HepG2 (cell line): ENCODE results near the gene MIX23. TPM values are rescaled to one million over a fixed set of nuclear protein-coding genes. Genes with fewer than 3 reads are reported as not detected.

Experiments used
- ATAC-seq: fragments of 200-7000 bp; cut with Tn5 transposase; 3 replicates; pipeline ENCODE4 v1.9.1; 2020; ENCODE audit warnings: mild to moderate bottlenecking, moderate library complexity
- BruUV-seq: library from RNA; stranded (reverse); fragments of 400-500 nt; replicated peaks from 2 replicates; lab custom pipeline; 2021; lab: Mats Ljungman, UMichigan
- CTCF ChIA-PET: fragments of 300-600 bp; formaldehyde crosslinking; extraction: SDS; loops from one replicate; lab custom pipeline; 2021; ENCODE audit warnings: low total read pairs, inconsistent platforms, low intra/inter-chr PET ratio; lab: Yijun Ruan, JAX
- POLR2A ChIA-PET: fragments of 350-600 bp; sonication (Branson Sonifier 250); formaldehyde crosslinking; loops from one replicate; lab custom pipeline; 2020; ENCODE audit warnings: antibody characterized with exemption, inconsistent platforms; lab: Yijun Ruan, JAX
- DNase-seq: peaks from one replicate; pipeline ENCODE4 v3.0.0-alpha.2; 2015; ENCODE audit warnings: low spot score
- FAIRE-seq: peaks from 3 replicates; lab custom pipeline; 2011; peaks lifted over from hg19 to GRCh38; lab: Jason Lieb, UNC
- H2AFZ ChIP-seq: one replicate; pipeline ENCODE4 v1.6.1; 2011; ENCODE audit warnings: low read length, inconsistent platforms
- H3K27ac ChIP-seq: fragments of 300-600 bp; 3 replicates; pipeline ENCODE4 v1.8.0; 2011; ENCODE audit warnings: mixed run types, mild to moderate bottlenecking, mixed read lengths, low read length, inconsistent platforms; ENCODE audit not compliant: insufficient read depth; ENCODE audit errors: extremely low read length
- H3K27me3 ChIP-seq, 2 experiments: fragments of 200-600 bp in 1 of 2; 2 replicates in 1 of 2; 3 replicates in 1 of 2; pipeline versions ENCODE4 v1.6.0 to v1.8.0; 2011; ENCODE audit warnings: low read length in 2 of 2, mild to moderate bottlenecking in 2 of 2, moderate library complexity in 2 of 2, inconsistent platforms in 1 of 2; ENCODE audit not compliant: insufficient read depth in 2 of 2, control insufficient read depth in 1 of 2
- H3K36me3 ChIP-seq, 2 experiments: fragments of 200-600 bp in 1 of 2; replicated peaks in 1 of 2; 2 replicates in 1 of 2; 3 replicates in 1 of 2; pipeline versions ENCODE4 v1.5.1 to v1.8.0; 2011; ENCODE audit warnings: low read length in 2 of 2, inconsistent platforms in 1 of 2; ENCODE audit not compliant: insufficient read depth in 2 of 2, control insufficient read depth in 1 of 2
- H3K4me1 ChIP-seq: 2 replicates; pipeline ENCODE4 v1.5.1; 2012; ENCODE audit warnings: low read length, inconsistent platforms; ENCODE audit not compliant: insufficient read depth
- H3K4me2 ChIP-seq: 2 replicates; pipeline ENCODE4 v1.6.0; 2011; ENCODE audit warnings: low read depth, low read length, inconsistent platforms
- H3K4me3 ChIP-seq, 3 experiments: fragments of 200-600 bp in 1 of 3; sonication (generic), shearing (Covaris generic) in 1 of 3; replicated peaks in 1 of 3; 2 replicates each; pipeline ENCODE4 v1.5.1; 2011 to 2016; ENCODE audit warnings: low read length in 3 of 3, inconsistent platforms in 2 of 3, low read depth in 2 of 3, mild to moderate bottlenecking in 2 of 3, control low read depth in 1 of 3, mixed read lengths in 1 of 3; ENCODE audit not compliant: insufficient read depth in 1 of 3
- H3K79me2 ChIP-seq: one replicate; pipeline ENCODE4 v1.6.1; 2011; ENCODE audit warnings: low read length, inconsistent platforms; ENCODE audit not compliant: insufficient read depth
- H3K9ac ChIP-seq: 2 replicates; pipeline ENCODE4 v1.6.0; 2011; ENCODE audit warnings: mild to moderate bottlenecking, low read depth, low read length, inconsistent platforms; ENCODE audit not compliant: insufficient read depth
- H3K9me3 ChIP-seq: 2 replicates; pipeline ENCODE4 v1.5.1; 2012; ENCODE audit warnings: mild to moderate bottlenecking, low read length
- H4K20me1 ChIP-seq: 2 replicates; pipeline ENCODE4 v1.6.0; 2011; ENCODE audit warnings: inconsistent platforms, mild to moderate bottlenecking, low read length, moderate library complexity; ENCODE audit not compliant: insufficient read depth
- ATRX ChIP-seq: sonication (generic); formaldehyde crosslinking; IDR thresholded peaks from 2 replicates; pipeline ENCODE4 v1.4.0; 2020; ENCODE audit warnings: missing genetic modification reagents, borderline replicate concordance
- CREM ChIP-seq, 2 experiments: sonication (generic) in 1 of 2; formaldehyde crosslinking in 1 of 2; IDR thresholded peaks; 2 replicates each; pipeline versions ENCODE4 v1.4.0 to v1.6.1; 2016 to 2020; ENCODE audit warnings: antibody characterized with exemption in 1 of 2, mild to moderate bottlenecking in 1 of 2, missing genetic modification reagents in 1 of 2
- ETV6 ChIP-seq: sonication (generic); formaldehyde crosslinking; conservative IDR thresholded peaks from 2 replicates; pipeline ENCODE4 v1.4.0; 2020; ENCODE audit warnings: missing genetic modification reagents
- HOXA3 ChIP-seq: sonication (generic); formaldehyde crosslinking; IDR thresholded peaks from 2 replicates; pipeline ENCODE4 v1.5.0; 2020; ENCODE audit warnings: missing genetic modification reagents
- ZNF737 ChIP-seq: sonication (generic); formaldehyde crosslinking; IDR thresholded peaks from 2 replicates; pipeline ENCODE4 v1.5.0; 2020; ENCODE audit warnings: missing genetic modification reagents, mild to moderate bottlenecking, borderline replicate concordance
- in situ Hi-C: cut with HindIII; loops from 2 replicates; pipeline ENCODE4 v1.10.0; 2017; ENCODE audit warnings: low pct_unique_long_range_greater_than_20kb; ENCODE audit not compliant: extremely low pct_ligation_motif_present
- intact Hi-C: fragments of 100-400 bp; cut with micrococcal nuclease; formaldehyde crosslinking; loops from one replicate; pipeline ENCODE4 v1.10.0; 2022; ENCODE audit not compliant: unreplicated experiment
- polyA plus RNA-seq, 8 experiments: library from polyadenylated mRNA; depleted of rRNA in 3 of 8; stranded (reverse) in 7 of 8; unstranded in 1 of 8; fragments of >200 nt; fragmentation: Illumina TruSeq in 4 of 8; extraction: Trizol in 4 of 8; gene quantifications; 2 replicates each; pipeline versions ENCODE4 v1.2.1 to v1.2.3, GENCODE V29; 2011 to 2016; ENCODE audit warnings: low read depth in 4 of 8, missing spikeins in 1 of 8, mixed read lengths in 1 of 8; ENCODE audit not compliant: insufficient read depth in 1 of 8
- total RNA-seq, 5 experiments: library from RNA; depleted of rRNA; stranded (reverse); fragments of >200 nt; fragmentation: Illumina TruSeq; extraction: Trizol; gene quantifications; 2 replicates each; pipeline ENCODE4 v1.2.3, GENCODE V29; 2016; ENCODE audit warnings: low read depth in 1 of 5
- TF ChIP-seq, protein P1 (sequence below): sonication (generic); formaldehyde crosslinking; conservative IDR thresholded peaks from 2 replicates; pipeline ENCODE4 v1.4.0; 2020; ENCODE audit warnings: missing genetic modification reagents
- TF ChIP-seq, protein P2 (sequence below): sonication (generic); formaldehyde crosslinking; IDR thresholded peaks from 2 replicates; pipeline ENCODE4 v1.5.1; 2020; ENCODE audit warnings: mild to moderate bottlenecking, moderate library complexity, missing genetic modification reagents
- TF ChIP-seq, protein P3 (sequence below): sonication (generic); formaldehyde crosslinking; IDR thresholded peaks from 2 replicates; pipeline ENCODE4 v1.5.0; 2020; ENCODE audit warnings: missing genetic modification reagents
- TF ChIP-seq, protein P4 (sequence below): sonication (generic); formaldehyde crosslinking; IDR thresholded peaks from 2 replicates; pipeline ENCODE4 v1.4.0; 2020; ENCODE audit warnings: low read depth, mild to moderate bottlenecking, missing genetic modification reagents
- TF ChIP-seq, protein P5 (sequence below): sonication (generic); formaldehyde crosslinking; IDR thresholded peaks from 2 replicates; pipeline ENCODE4 v1.4.0; 2020; ENCODE audit warnings: low read depth, mild to moderate bottlenecking, missing genetic modification reagents
- TF ChIP-seq, protein P6 (sequence below): sonication (generic); formaldehyde crosslinking; IDR thresholded peaks from 2 replicates; pipeline ENCODE4 v1.4.0; 2020; ENCODE audit warnings: missing genetic modification reagents, borderline replicate concordance
- TF ChIP-seq, protein P7 (sequence below): sonication (generic); formaldehyde crosslinking; IDR thresholded peaks from 2 replicates; pipeline ENCODE4 v1.4.0; 2020; ENCODE audit warnings: mild to moderate bottlenecking, missing genetic modification reagents, borderline replicate concordance

MIX23 gene
- total and polyA plus RNA-seq, 2 of the 13 experiments (the other 11 are each of a cell fraction or from before 2014, with no cell fraction given) = 20.0 to 152 TPM

DNA sequence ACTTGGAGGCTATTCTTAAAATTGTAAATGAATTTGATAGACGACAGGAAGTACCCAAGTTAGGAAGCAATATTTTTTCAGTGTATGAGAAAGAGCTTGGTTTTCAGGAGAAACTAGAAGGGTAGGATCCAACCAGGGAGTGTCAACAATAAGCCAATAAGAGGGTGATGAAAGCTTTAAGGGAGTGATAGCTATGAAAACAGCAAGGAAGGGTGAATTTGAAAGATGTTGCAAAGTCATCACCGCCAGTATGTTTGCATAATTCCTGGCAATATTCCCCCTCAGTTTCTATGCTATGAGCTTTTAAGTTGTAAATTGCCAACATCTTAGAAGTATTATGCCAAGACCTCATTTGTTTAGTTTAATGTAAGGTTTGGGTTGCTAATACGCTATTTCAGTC, 69.8 kb downstream of the MIX23 start (continued):
- TF ChIP-seq, protein P1, sequence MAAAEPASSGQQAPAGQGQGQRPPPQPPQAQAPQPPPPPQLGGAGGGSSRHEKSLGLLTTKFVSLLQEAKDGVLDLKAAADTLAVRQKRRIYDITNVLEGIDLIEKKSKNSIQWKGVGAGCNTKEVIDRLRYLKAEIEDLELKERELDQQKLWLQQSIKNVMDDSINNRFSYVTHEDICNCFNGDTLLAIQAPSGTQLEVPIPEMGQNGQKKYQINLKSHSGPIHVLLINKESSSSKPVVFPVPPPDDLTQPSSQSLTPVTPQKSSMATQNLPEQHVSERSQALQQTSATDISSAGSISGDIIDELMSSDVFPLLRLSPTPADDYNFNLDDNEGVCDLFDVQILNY (CRISPR knock-in tag) = no peak
- TF ChIP-seq, protein P2, sequence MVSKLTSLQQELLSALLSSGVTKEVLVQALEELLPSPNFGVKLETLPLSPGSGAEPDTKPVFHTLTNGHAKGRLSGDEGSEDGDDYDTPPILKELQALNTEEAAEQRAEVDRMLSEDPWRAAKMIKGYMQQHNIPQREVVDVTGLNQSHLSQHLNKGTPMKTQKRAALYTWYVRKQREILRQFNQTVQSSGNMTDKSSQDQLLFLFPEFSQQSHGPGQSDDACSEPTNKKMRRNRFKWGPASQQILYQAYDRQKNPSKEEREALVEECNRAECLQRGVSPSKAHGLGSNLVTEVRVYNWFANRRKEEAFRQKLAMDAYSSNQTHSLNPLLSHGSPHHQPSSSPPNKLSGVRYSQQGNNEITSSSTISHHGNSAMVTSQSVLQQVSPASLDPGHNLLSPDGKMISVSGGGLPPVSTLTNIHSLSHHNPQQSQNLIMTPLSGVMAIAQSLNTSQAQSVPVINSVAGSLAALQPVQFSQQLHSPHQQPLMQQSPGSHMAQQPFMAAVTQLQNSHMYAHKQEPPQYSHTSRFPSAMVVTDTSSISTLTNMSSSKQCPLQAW (CRISPR knock-in tag) = no peak

DNA sequence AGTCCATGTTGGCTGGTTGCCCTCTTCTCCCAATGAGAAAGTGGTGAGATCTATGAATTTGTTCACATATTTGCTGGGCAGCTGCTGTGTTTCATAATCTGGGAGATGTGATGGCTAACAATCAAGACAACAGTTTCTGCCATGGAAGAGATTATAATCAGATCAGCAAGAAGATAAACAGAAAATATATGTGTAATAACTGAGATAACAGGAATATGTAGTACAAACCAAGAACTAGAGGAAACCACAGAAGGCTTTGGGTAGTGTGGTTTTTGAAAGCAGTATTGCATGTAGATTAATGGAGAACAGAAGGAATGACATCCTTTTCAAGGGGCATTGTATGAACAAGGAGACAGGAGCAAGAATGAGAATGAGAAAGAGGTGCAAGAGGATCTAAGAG, 70.2 kb downstream of the MIX23 start:
- Histone ChIP-seq H3K79me2 (no peaks in the 10 kb centered on the region), H3K4me1 (peaks cover 23% of the 10 kb centered on the region), H3K27me3 (no peaks in the 10 kb centered on the region), H2AFZ (no peak overlapping the region), H3K4me2 (no peak overlapping the region)
- intact Hi-C loops = no loop called here
- TF ChIP-seq, protein P3, sequence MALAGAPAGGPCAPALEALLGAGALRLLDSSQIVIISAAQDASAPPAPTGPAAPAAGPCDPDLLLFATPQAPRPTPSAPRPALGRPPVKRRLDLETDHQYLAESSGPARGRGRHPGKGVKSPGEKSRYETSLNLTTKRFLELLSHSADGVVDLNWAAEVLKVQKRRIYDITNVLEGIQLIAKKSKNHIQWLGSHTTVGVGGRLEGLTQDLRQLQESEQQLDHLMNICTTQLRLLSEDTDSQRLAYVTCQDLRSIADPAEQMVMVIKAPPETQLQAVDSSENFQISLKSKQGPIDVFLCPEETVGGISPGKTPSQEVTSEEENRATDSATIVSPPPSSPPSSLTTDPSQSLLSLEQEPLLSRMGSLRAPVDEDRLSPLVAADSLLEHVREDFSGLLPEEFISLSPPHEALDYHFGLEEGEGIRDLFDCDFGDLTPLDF (CRISPR knock-in tag) = no peak
- TF ChIP-seq, protein P4, sequence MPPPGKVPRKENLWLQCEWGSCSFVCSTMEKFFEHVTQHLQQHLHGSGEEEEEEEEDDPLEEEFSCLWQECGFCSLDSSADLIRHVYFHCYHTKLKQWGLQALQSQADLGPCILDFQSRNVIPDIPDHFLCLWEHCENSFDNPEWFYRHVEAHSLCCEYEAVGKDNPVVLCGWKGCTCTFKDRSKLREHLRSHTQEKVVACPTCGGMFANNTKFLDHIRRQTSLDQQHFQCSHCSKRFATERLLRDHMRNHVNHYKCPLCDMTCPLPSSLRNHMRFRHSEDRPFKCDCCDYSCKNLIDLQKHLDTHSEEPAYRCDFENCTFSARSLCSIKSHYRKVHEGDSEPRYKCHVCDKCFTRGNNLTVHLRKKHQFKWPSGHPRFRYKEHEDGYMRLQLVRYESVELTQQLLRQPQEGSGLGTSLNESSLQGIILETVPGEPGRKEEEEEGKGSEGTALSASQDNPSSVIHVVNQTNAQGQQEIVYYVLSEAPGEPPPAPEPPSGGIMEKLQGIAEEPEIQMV (CRISPR knock-in tag) = no peak
- TF ChIP-seq, protein P5, sequence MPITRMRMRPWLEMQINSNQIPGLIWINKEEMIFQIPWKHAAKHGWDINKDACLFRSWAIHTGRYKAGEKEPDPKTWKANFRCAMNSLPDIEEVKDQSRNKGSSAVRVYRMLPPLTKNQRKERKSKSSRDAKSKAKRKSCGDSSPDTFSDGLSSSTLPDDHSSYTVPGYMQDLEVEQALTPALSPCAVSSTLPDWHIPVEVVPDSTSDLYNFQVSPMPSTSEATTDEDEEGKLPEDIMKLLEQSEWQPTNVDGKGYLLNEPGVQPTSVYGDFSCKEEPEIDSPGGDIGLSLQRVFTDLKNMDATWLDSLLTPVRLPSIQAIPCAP (CRISPR knock-in tag) = no peak
- no peak for TF ChIP-seq CREM (IDR thresholded peaks at IDR 0.05)
- no peak for TF ChIP-seq CREM (CRISPR knock-in tag; IDR thresholded peaks at IDR 0.05)
- TF ChIP-seq ETV6 = no peak
- TF ChIP-seq, protein P6, sequence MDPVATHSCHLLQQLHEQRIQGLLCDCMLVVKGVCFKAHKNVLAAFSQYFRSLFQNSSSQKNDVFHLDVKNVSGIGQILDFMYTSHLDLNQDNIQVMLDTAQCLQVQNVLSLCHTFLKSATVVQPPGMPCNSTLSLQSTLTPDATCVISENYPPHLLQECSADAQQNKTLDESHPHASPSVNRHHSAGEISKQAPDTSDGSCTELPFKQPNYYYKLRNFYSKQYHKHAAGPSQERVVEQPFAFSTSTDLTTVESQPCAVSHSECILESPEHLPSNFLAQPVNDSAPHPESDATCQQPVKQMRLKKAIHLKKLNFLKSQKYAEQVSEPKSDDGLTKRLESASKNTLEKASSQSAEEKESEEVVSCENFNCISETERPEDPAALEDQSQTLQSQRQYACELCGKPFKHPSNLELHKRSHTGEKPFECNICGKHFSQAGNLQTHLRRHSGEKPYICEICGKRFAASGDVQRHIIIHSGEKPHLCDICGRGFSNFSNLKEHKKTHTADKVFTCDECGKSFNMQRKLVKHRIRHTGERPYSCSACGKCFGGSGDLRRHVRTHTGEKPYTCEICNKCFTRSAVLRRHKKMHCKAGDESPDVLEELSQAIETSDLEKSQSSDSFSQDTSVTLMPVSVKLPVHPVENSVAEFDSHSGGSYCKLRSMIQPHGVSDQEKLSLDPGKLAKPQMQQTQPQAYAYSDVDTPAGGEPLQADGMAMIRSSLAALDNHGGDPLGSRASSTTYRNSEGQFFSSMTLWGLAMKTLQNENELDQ (CRISPR knock-in tag) = no peak
- no peak for TF ChIP-seq HOXA3
- no peak for TF ChIP-seq ZNF737 (CRISPR knock-in tag)
- TF ChIP-seq ATRX (CRISPR knock-in tag) = no peak
- TF ChIP-seq, protein P7, sequence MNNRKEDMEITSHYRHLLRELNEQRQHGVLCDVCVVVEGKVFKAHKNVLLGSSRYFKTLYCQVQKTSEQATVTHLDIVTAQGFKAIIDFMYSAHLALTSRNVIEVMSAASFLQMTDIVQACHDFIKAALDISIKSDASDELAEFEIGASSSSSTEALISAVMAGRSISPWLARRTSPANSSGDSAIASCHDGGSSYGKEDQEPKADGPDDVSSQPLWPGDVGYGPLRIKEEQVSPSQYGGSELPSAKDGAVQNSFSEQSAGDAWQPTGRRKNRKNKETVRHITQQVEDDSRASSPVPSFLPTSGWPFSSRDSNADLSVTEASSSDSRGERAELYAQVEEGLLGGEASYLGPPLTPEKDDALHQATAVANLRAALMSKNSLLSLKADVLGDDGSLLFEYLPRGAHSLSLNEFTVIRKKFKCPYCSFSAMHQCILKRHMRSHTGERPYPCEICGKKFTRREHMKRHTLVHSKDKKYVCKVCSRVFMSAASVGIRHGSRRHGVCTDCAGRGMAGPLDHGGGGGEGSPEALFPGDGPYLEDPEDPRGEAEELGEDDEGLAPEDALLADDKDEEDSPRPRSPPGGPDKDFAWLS (CRISPR knock-in tag) = no peak
- TF ChIP-seq, all 625 proteins: peak for 0
- DNase-seq = no peak
- no peak for FAIRE-seq
- Histone ChIP-seq H3K9me3 (no peaks in the 10 kb centered on the region), H3K4me3 (no peak overlapping the region), H4K20me1 (no peaks in the 10 kb centered on the region), H3K9ac (no peak overlapping the region), H3K27ac (no peak overlapping the region), H3K36me3 (no peaks in the 10 kb centered on the region)
- in situ Hi-C loops = loop anchor here (5.0 kb wide), 1 partner anchor 44 kb away; no protein-coding TSS in a partner anchor
- no peak for ATAC-seq
- POLR2A ChIA-PET = no interaction called here
- BruUV-seq = no TSS peak
- CTCF ChIA-PET = no interaction called here
